Calu3 (cell line): ENCODE measurements around the gene RNF213. TPM values are rescaled to one million over a fixed set of nuclear protein-coding genes. Genes with fewer than 3 reads are reported as not detected.
"Not testable (repeated sequence)": the region's sequence is repeated elsewhere in the genome, so short reads cannot be mapped to it uniquely, and the experiment has no call there.

Experiments
- BruUV-seq: library from RNA; stranded (reverse); fragments of 400-500 nt; replicated peaks from 2 replicates; lab custom pipeline; 2021; lab: Mats Ljungman, UMichigan
- CTCF ChIA-PET: fragments of 300-600 bp; sonication (Branson Sonifier 250); formaldehyde crosslinking; loops from one replicate; lab custom pipeline; 2022; ENCODE audit warnings: antibody characterized with exemption; lab: Charles Lee
- DNase-seq: peaks from one replicate; pipeline ENCODE4 v3.0.0; 2022
- H3K27ac Mint-ChIP-seq: one replicate; pipeline ENCODE4 v1.8.0; 2022; ENCODE audit warnings: mixed read lengths; ENCODE audit not compliant: unreplicated experiment
- H3K27me3 Mint-ChIP-seq: one replicate; pipeline ENCODE4 v1.8.0; 2022; ENCODE audit warnings: mixed read lengths; ENCODE audit not compliant: unreplicated experiment
- H3K36me3 Mint-ChIP-seq: one replicate; pipeline ENCODE4 v1.8.0; 2022; ENCODE audit warnings: mild to moderate bottlenecking, moderate library complexity, mixed read lengths; ENCODE audit not compliant: insufficient read depth, unreplicated experiment
- H3K4me1 Mint-ChIP-seq: one replicate; pipeline ENCODE4 v1.8.0; 2022; ENCODE audit warnings: mild to moderate bottlenecking, low read depth, mixed read lengths; ENCODE audit not compliant: unreplicated experiment
- H3K4me3 Mint-ChIP-seq: one replicate; pipeline ENCODE4 v1.8.0; 2022; ENCODE audit warnings: mild to moderate bottlenecking, low read depth, moderate library complexity, mixed read lengths; ENCODE audit not compliant: unreplicated experiment
- H3K9me3 Mint-ChIP-seq: one replicate; pipeline ENCODE4 v1.8.0; 2022; ENCODE audit warnings: low read depth, mixed read lengths; ENCODE audit not compliant: unreplicated experiment
- CTCF ChIP-seq: fragments of 200-600 bp; IDR thresholded peaks from one replicate; pipeline ENCODE4 v1.8.0; 2022; ENCODE audit warnings: antibody characterized with exemption; ENCODE audit not compliant: unreplicated experiment
- intact Hi-C: fragments of 100-400 bp; cut with micrococcal nuclease; formaldehyde crosslinking; loops from one replicate; pipeline ENCODE4 v1.10.0; 2022; ENCODE audit not compliant: unreplicated experiment
- total RNA-seq: library from RNA; stranded (reverse); gene quantifications from 2 replicates; pipeline ENCODE4 v1.2.3, GENCODE V29; 2022

The RNF213 gene
- total RNA-seq, 1 experiment from 2014 or later, result 221 TPM

GRCh38 chr17:80402959-80403358 lies 142.3 kb downstream of the RNF213 start:
- CTCF ChIA-PET, result no interaction called here
- H3K27ac Mint-ChIP-seq, result no peak overlapping the region
- BruUV-seq, result no TSS peak

GRCh38 chr17:80406146-80406545 lies 145.5 kb downstream of the RNF213 start:
- H3K27me3 Mint-ChIP-seq, result no peaks in the 10 kb centered on the region
- CTCF ChIA-PET, result no interaction called here
- TF ChIP-seq CTCF, result no peak
- H3K4me1 Mint-ChIP-seq, result no peaks in the 10 kb centered on the region
- intact Hi-C loops, result no loop called here
- H3K9me3 Mint-ChIP-seq, result no peaks in the 10 kb centered on the region
- no TSS peak for BruUV-seq
- H3K4me3 Mint-ChIP-seq, result no peak overlapping the region
- no peak overlapping the region for H3K27ac Mint-ChIP-seq
- H3K36me3 Mint-ChIP-seq, result peaks cover under 1% of the 10 kb centered on the region
- DNase-seq, result no peak

More at GRCh38 chr17:80402959-80403358, 142.3 kb downstream of the RNF213 start:
- H3K36me3 Mint-ChIP-seq, result peaks cover 6% of the 10 kb centered on the region
- no peaks in the 10 kb centered on the region for H3K27me3 Mint-ChIP-seq
- intact Hi-C loops, result no loop called here
- DNase-seq, result no peak
- TF ChIP-seq CTCF, result no peak
- no peaks in the 10 kb centered on the region for H3K4me1 Mint-ChIP-seq
- H3K4me3 Mint-ChIP-seq, result no peak overlapping the region
- H3K9me3 Mint-ChIP-seq, result no peaks in the 10 kb centered on the region

DNA sequence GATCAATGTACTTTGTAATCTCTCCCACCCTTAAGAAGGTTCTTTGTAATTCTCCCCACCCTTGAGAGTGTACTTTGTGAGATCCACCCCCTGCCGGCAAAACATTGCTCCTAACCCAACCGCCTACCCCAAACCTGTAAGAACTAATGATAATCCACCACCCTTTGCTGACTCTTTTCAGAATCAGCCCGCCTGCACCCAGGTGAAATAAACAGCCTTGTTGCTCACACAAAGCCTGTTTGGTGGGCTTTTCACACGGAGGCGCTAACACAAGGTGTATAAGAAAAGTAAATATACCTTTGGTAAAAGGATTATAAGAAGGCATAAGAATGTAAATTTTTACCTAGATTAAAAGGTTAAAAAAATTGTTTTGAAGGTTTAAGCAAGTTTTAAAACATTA lies 147.3 kb downstream of the RNF213 start:
- BruUV-seq, DNase-seq, H3K4me1 Mint-ChIP-seq, H3K36me3 Mint-ChIP-seq, intact Hi-C loops, H3K4me3 Mint-ChIP-seq, CTCF ChIA-PET, H3K27ac Mint-ChIP-seq, H3K27me3 Mint-ChIP-seq, H3K9me3 Mint-ChIP-seq: not testable (repeated sequence)

DNA sequence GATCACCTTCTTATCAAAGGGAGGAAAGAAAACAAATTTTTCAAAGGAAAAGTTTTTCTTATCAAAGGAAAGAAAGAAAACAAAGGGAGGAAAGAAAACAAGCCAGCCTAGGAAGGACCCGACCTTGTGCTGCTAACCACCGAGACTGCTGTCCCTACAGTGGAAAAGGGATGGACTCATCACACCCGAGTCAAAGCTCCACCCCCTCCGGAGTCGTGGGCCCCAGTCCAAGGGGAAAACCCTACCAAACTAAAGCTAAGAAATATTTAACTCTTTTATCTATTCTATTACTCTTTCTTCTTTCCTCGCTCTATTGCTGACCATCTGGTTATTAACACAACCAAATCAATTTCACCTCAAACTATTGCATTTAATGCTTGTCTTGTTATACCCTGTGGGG lies 148.2 kb downstream of the RNF213 start:
- TF ChIP-seq CTCF, result no peak
- DNase-seq, result no peak
- H3K36me3 Mint-ChIP-seq, result no peaks in the 10 kb centered on the region
- no peak overlapping the region for H3K4me3 Mint-ChIP-seq
- intact Hi-C loops, result no loop called here
- BruUV-seq, result no TSS peak
- no peak overlapping the region for H3K27ac Mint-ChIP-seq
- CTCF ChIA-PET, result no interaction called here
- H3K4me1 Mint-ChIP-seq, result peaks cover 11% of the 10 kb centered on the region
- no peaks in the 10 kb centered on the region for H3K9me3 Mint-ChIP-seq
- H3K27me3 Mint-ChIP-seq, result peaks cover 18% of the 10 kb centered on the region

- Mint-ChIP-seq H3K4me1 (peaks cover 18% of the 10 kb centered on the region), H3K27ac (no peak overlapping the region), H3K27me3 (peaks cover 25% of the 10 kb centered on the region), H3K9me3 (no peaks in the 10 kb centered on the region), H3K36me3 (peaks cover 7% of the 10 kb centered on the region), H3K4me3 (no peak overlapping the region)
- no TSS peak for BruUV-seq
- no peak for DNase-seq
- intact Hi-C loops, result no loop called here
- TF ChIP-seq CTCF, result no peak
- CTCF ChIA-PET, result interaction anchor here (0.6 kb wide), 1 partner anchor 577 kb away, joined by 3 read pairs; no protein-coding TSS in a partner anchor
These were observed 149.0 kb downstream of the RNF213 start for GRCh38 chr17:80409626-80410025.

- CTCF ChIA-PET, DNase-seq, H3K27ac Mint-ChIP-seq, H3K9me3 Mint-ChIP-seq, H3K4me3 Mint-ChIP-seq, intact Hi-C loops, BruUV-seq: not testable (repeated sequence)
- Mint-ChIP-seq H3K36me3 (peaks cover 17% of the 10 kb centered on the region), H3K4me1 (peaks cover 18% of the 10 kb centered on the region), H3K27me3 (peaks cover 27% of the 10 kb centered on the region)
These were observed 149.9 kb downstream of the RNF213 start for GRCh38 chr17:80410441-80411087.
